CD14-positive monocyte (primary cell): Measurements from ENCODE around the gene CYCS. TPM values are rescaled to one million over a fixed set of nuclear protein-coding genes. Genes with fewer than 3 reads are reported as not detected.
A peak's percentile ranks its signal among the peaks of the same experiment; 100 is the strongest.

ENCODE experiments used
- DNase-seq, 3 donors: peaks; one replicate each; pipeline ENCODE4 v3.0.0-alpha.2; 2011 to 2022
- H2AFZ ChIP-seq: 2 replicates; pipeline ENCODE4 v1.6.0; 2012; ENCODE audit warnings: mild to moderate bottlenecking, low read depth, low read length, inconsistent platforms; ENCODE audit not compliant: insufficient read depth, poor library complexity, severe bottlenecking
- H3K27ac ChIP-seq, 2 donors: 1 replicate in 1 of 2; 2 replicates in 1 of 2; pipeline ENCODE4 v1.5.1; 2012 to 2013; ENCODE audit warnings: low read length in 2 of 2, control low read depth in 1 of 2, inconsistent platforms in 1 of 2, low read depth in 1 of 2, mild to moderate bottlenecking in 1 of 2
- H3K27me3 ChIP-seq, 2 donors: one replicate each; pipeline versions ENCODE4 v1.6.0 to v1.6.1; 2011 to 2013; ENCODE audit warnings: low read length in 2 of 2; ENCODE audit not compliant: control insufficient read depth in 2 of 2, insufficient read depth in 2 of 2
- H3K36me3 ChIP-seq, 2 donors: replicated peaks in 1 of 2; 1 replicate in 1 of 2; 2 replicates in 1 of 2; pipeline versions ENCODE4 v1.5.1 to v1.6.1; 2012 to 2013; ENCODE audit warnings: low read length in 2 of 2, control low read depth in 1 of 2, inconsistent platforms in 1 of 2, mild to moderate bottlenecking in 1 of 2; ENCODE audit not compliant: insufficient read depth in 2 of 2, control insufficient read depth in 1 of 2
- H3K4me1 ChIP-seq, 2 donors: 1 replicate in 1 of 2; 2 replicates in 1 of 2; pipeline versions ENCODE4 v1.5.1 to v1.6.1; 2012 to 2013; ENCODE audit warnings: low read length in 2 of 2, control low read depth in 1 of 2, inconsistent platforms in 1 of 2, mild to moderate bottlenecking in 1 of 2, moderate library complexity in 1 of 2; ENCODE audit not compliant: insufficient read depth in 2 of 2, control insufficient read depth in 1 of 2
- H3K4me2 ChIP-seq: replicated peaks from 2 replicates; pipeline ENCODE3; 2012; ENCODE audit warnings: low read length, moderate library complexity, mild to moderate bottlenecking; ENCODE audit not compliant: poor library complexity, severe bottlenecking; ENCODE audit errors: extremely low read depth
- H3K4me3 ChIP-seq, 3 experiments: fragments of 200-600 bp in 1 of 3; sonication (generic) in 1 of 3; replicated peaks in 1 of 3; 1 replicate in 2 of 3; 2 replicates in 1 of 3; pipeline ENCODE4 v1.5.1; 2011 to 2013; ENCODE audit warnings: low read length in 3 of 3, mild to moderate bottlenecking in 3 of 3, control low read depth in 2 of 3, low read depth in 2 of 3, inconsistent platforms in 1 of 3, moderate library complexity in 1 of 3
- H3K79me2 ChIP-seq: 2 replicates; pipeline ENCODE4 v1.6.0; 2012; ENCODE audit warnings: mild to moderate bottlenecking, control low read depth, inconsistent platforms, low read length, moderate library complexity; ENCODE audit not compliant: insufficient read depth
- H3K9ac ChIP-seq: 2 replicates; pipeline ENCODE4 v1.6.0; 2017; ENCODE audit warnings: low read length, mild to moderate bottlenecking; ENCODE audit not compliant: insufficient read depth, poor library complexity, severe bottlenecking
- H3K9me3 ChIP-seq, 2 donors: replicated peaks in 1 of 2; 1 replicate in 1 of 2; 2 replicates in 1 of 2; pipeline versions ENCODE4 v1.5.1 to v1.6.1; 2012 to 2013; ENCODE audit warnings: low read length in 2 of 2, control low read depth in 1 of 2; ENCODE audit not compliant: control insufficient read depth in 1 of 2, insufficient read depth in 1 of 2
- H4K20me1 ChIP-seq: 2 replicates; pipeline ENCODE4 v1.6.0; 2012; ENCODE audit warnings: mild to moderate bottlenecking, low read length, control low read depth, moderate library complexity; ENCODE audit not compliant: insufficient read depth
- H3K27ac Mint-ChIP-seq, 7 donors: one replicate each; pipeline ENCODE4 v1.8.0; 2020; ENCODE audit warnings: mild to moderate bottlenecking in 7 of 7, mixed read lengths in 7 of 7, moderate library complexity in 6 of 7, inconsistent platforms in 2 of 7
- H3K27me3 Mint-ChIP-seq, 3 donors: one replicate each; pipeline ENCODE4 v1.8.0; 2021 to 2022; ENCODE audit warnings: low read depth in 3 of 3, mild to moderate bottlenecking in 3 of 3, mixed read lengths in 3 of 3, moderate library complexity in 3 of 3, inconsistent platforms in 1 of 3
- H3K36me3 Mint-ChIP-seq, 2 donors: one replicate each; pipeline ENCODE4 v1.8.0; 2020; ENCODE audit warnings: mixed read lengths in 2 of 2, inconsistent platforms in 1 of 2, mild to moderate bottlenecking in 1 of 2
- H3K4me1 Mint-ChIP-seq: one replicate; pipeline ENCODE4 v1.8.0; 2020; ENCODE audit warnings: mild to moderate bottlenecking, mixed read lengths
- H3K4me3 Mint-ChIP-seq, 2 donors: one replicate each; pipeline ENCODE4 v1.8.0; 2020; ENCODE audit warnings: mild to moderate bottlenecking in 2 of 2, mixed read lengths in 2 of 2, moderate library complexity in 1 of 2
- H3K9me3 Mint-ChIP-seq, 7 donors: one replicate each; pipeline ENCODE4 v1.8.0; 2020 to 2022; ENCODE audit warnings: mixed read lengths in 7 of 7, mild to moderate bottlenecking in 6 of 7, moderate library complexity in 6 of 7, inconsistent platforms in 2 of 7
- WGBS: methylation state at CpG from one replicate; pipeline ENCODE4 v1.1.5; 2013; ENCODE audit warnings: missing lambda C conversion rate; ENCODE audit not compliant: insufficient coverage; 5-methylcytosine and 5-hydroxymethylcytosine counted together
- intact Hi-C, 2 donors: fragments of 100-400 bp; cut with micrococcal nuclease; formaldehyde crosslinking; loops; one replicate each; pipeline versions ENCODE4 v1.15.0 to v1.15.1; 2023
- polyA plus RNA-seq, 3 donors: library from polyadenylated mRNA; depleted of rRNA in 1 of 3; unstranded in 2 of 3; stranded (reverse) in 1 of 3; fragments of 300-500 nt in 2 of 3; fragments of >200 nt in 1 of 3; fragmentation: Illumina TruSeq in 2 of 3; gene quantifications; 1 replicate in 2 of 3; 2 replicates in 1 of 3; pipeline ENCODE4 v1.2.3, GENCODE V29; 2012 to 2021
- TF ChIP-seq, protein P1 (sequence below): fragments of 200-600 bp; IDR thresholded peaks from one replicate; pipeline ENCODE4 v1.8.0; 2022; ENCODE audit warnings: antibody characterized with exemption, mild to moderate bottlenecking

CYCS gene
- polyA plus RNA-seq, 3 donors, result 35.8 to 99.3 (median 80.8) TPM

DNA sequence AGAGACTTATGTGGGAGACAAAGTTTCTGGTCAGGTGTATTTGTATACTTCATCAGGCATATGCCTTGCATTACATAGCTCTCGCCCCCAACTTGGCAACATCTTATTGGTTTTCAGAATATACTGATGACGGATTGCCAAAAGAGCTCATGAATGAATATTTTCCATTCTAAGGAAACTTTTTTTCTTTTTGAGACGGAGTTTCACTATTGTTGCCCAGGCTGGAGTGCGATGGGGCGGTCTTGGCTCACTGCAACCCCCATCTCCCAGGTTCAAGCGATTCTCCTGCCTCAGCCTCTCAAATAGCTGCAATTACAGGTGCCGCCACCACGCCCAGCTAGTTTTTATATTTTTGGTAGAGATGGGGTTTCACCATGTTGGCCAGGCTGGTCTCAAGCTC, 6.0 kb downstream of the CYCS start:
- Histone ChIP-seq H3K4me3 (no peak overlapping the region), H4K20me1 (peaks cover 16% of the 10 kb centered on the region), H3K9ac (no peak overlapping the region), H3K27ac (no peak overlapping the region), H3K27me3 (no peaks in the 10 kb centered on the region), H3K4me1 (peaks cover 4 to 6% of the 10 kb centered on the region in 2 donors), H3K4me2 (no peak overlapping the region), H2AFZ (no peak overlapping the region), H3K36me3 (peaks cover 30 to 43% of the 10 kb centered on the region in 2 donors), H3K9me3 (no peaks in the 10 kb centered on the region), H3K79me2 (peaks cover 24% of the 10 kb centered on the region)
- WGBS, result 95% methylated on average over 4 of the region's 8 CpGs
- H3K9me3 Mint-ChIP-seq, result no peaks in the 10 kb centered on the region
- DNase-seq, result no peak
- no peak overlapping the region for H3K4me3 Mint-ChIP-seq
- H3K4me1 Mint-ChIP-seq, result peaks cover 20% of the 10 kb centered on the region
- H3K27ac Mint-ChIP-seq, result no peak overlapping the region
- TF ChIP-seq, protein P1, sequence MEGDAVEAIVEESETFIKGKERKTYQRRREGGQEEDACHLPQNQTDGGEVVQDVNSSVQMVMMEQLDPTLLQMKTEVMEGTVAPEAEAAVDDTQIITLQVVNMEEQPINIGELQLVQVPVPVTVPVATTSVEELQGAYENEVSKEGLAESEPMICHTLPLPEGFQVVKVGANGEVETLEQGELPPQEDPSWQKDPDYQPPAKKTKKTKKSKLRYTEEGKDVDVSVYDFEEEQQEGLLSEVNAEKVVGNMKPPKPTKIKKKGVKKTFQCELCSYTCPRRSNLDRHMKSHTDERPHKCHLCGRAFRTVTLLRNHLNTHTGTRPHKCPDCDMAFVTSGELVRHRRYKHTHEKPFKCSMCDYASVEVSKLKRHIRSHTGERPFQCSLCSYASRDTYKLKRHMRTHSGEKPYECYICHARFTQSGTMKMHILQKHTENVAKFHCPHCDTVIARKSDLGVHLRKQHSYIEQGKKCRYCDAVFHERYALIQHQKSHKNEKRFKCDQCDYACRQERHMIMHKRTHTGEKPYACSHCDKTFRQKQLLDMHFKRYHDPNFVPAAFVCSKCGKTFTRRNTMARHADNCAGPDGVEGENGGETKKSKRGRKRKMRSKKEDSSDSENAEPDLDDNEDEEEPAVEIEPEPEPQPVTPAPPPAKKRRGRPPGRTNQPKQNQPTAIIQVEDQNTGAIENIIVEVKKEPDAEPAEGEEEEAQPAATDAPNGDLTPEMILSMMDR, result no peak
- intact Hi-C loops, result no loop called here
- peaks cover 36 to 46% of the 10 kb centered on the region in 2 donors for H3K36me3 Mint-ChIP-seq
- H3K27me3 Mint-ChIP-seq, result no peaks in the 10 kb centered on the region

GRCh38 chr7:25118048-25118753, 6.9 kb downstream of the CYCS start:
- Histone ChIP-seq H2AFZ (no peak overlapping the region), H3K27ac (no peak overlapping the region), H3K4me3 (no peak overlapping the region), H4K20me1 (peaks cover 16% of the 10 kb centered on the region), H3K4me1 (no peaks in the 10 kb centered on the region), H3K4me2 (no peak overlapping the region), H3K9me3 (no peaks in the 10 kb centered on the region), H3K79me2 (peaks cover 17% of the 10 kb centered on the region), H3K36me3 (peaks cover 30 to 43% of the 10 kb centered on the region in 2 donors), H3K27me3 (no peaks in the 10 kb centered on the region), H3K9ac (no peak overlapping the region)
- no peaks in the 10 kb centered on the region for H3K27me3 Mint-ChIP-seq
- H3K4me3 Mint-ChIP-seq, result no peak overlapping the region
- DNase-seq, result no peak
- H3K4me1 Mint-ChIP-seq, result peaks cover 12% of the 10 kb centered on the region
- 96% methylated on average over 4 of the region's 8 CpGs for WGBS
- peaks cover 0 to 2% (median 0%) of the 10 kb centered on the region in 7 donors for H3K9me3 Mint-ChIP-seq
- peak overlapping the region in 4 of 7 donors; percentile 20 to 50 (median 41) for H3K27ac Mint-ChIP-seq
- intact Hi-C loops, result no loop called here
- H3K36me3 Mint-ChIP-seq, result peaks cover 30 to 41% of the 10 kb centered on the region in 2 donors
- TF ChIP-seq, protein P1, result no peak
